Measurements from ENCODE around the gene LRRC40.
"Not testable (repeated sequence)": the region's sequence is repeated elsewhere in the genome, so short reads cannot be mapped to it uniquely, and the experiment has no call there.

Gene LRRC40

DNA sequence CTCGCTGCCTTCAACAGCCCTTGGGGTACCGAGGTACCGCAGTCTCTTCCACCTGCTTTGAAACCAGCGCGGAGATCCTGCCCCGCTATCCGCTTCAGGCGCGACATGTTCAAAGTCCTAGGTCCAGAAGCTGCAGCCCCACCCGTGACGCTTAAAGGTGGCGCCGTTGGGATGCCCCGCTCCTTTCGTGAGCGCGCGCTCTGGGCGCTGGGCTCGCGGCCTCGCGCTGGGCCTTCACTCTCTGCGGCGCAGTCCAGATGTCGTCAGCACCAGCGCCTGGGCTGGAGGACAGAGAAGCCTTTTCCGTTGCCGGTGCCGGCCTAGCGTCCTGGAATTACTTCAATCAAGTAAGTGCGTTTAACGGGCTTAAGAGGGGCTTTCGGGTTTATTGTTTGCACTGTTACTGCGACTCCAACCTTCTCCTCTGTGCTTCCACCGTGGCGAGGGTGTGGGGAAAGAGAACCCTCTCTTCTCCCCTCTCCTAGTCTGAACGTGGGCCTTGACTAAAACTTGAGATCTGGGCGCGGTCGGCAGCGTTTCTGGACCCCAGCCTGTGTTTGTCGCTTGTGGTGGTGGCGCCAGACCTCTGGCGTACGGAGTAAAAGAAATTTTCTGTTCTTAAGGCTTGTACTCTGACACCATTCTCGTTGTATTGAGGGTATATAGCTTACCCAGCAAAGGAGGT lies at the start of gene LRRC40:
LRRC40 (minus strand) TSS at position 146 of the 685 bp plus-strand sequence; CDS start at position 107, 39 bp downstream.
- DNase-seq (ENCODE audit: low read depth): peak; percentile 93

DNA sequence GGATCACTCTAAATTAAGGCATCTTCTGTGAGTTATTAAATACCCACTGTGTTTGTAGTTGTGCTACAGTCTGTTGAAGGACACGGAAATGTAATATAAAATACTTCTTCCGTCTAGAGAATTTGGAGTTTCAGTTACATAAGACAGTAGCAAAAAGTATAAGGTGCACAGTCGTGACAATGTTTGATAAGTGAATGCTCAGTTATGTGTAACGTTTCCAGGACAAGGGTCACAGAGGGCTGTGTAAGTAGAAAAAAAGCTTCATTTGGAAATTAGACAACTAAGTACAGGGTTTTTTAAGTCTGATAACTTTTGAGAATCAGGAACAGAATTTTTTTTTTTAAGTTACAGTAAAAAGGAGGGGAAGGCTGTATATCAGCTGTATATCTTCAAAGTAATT lies 43.4 kb upstream of the LRRC40 start:
- no peak for DNase-seq (ENCODE audit: low read depth)

- DNase-seq (ENCODE audit: low read depth): no peak
Measured at GRCh38 chr1:70247768-70248167, 42.4 kb upstream of the LRRC40 start.

DNA sequence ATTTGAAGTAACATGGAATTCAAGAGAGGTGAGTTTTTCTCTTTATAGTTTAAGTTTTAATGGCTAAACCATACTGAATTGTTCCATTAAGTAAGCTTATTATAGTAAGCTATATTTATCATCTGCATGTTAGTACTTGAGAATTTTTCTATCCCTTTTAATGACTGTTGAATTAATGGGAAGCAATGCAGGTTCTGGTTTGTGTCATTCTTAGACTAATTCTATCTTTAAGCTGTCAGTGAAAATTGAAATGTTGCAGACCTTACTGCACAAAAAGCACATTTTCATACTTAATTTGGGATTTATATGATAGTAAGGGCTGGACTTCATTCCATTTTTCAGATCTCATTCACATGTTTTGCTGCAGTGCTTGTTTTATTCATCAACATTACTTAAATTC lies 41.7 kb upstream of the LRRC40 start:
- no peak for DNase-seq (ENCODE audit: low read depth)

- no peak for DNase-seq (ENCODE audit: low read depth)
Measured at GRCh38 chr1:70239940-70240339, 34.6 kb upstream of the LRRC40 start.

- DNase-seq (ENCODE audit: low read depth): no peak
Measured at GRCh38 chr1:70234733-70235132, 29.4 kb upstream of the LRRC40 start.

DNA sequence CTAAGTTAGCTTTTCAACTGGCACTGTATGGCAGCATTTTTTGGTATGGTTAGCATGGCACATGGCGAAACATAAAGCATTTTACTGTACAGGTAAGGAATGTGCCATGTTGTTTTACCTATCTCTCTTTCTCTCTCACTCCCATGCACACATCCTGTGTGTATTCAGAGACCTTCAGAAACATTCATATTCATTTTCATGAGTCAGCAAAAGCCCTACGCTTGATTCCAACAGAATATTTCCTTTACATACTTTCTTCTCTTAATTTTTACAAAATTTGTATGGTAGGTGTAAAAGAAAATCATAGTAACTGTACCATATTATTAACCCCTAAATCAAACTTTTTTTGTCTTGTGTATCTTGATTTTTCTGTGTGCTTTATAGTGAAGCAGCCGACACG lies 26.1 kb upstream of the LRRC40 start:
- no peak for DNase-seq (ENCODE audit: low read depth)

- DNase-seq (ENCODE audit: low read depth): no peak
Measured at GRCh38 chr1:70228670-70229069, 23.3 kb upstream of the LRRC40 start.

DNA sequence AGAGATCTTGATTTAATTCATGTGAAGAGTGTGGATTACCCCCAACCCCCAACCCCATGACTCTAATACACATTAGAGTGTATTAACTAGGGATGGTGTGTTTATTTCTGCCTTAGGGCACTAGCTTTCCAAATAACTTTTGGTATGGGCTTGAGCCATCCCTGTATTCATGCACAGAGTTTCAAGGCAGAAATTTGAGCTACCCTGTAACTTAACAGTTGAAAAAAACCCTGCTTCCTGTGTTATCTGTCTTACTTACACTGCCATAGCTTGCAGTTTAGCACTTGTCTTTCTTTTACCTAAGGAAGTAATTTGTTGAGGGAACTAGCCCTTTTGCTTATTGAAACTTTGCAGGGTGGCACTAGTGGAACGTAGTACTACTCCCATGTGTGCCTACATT lies 22.1 kb upstream of the LRRC40 start:
- DNase-seq (ENCODE audit: low read depth): no peak

DNA sequence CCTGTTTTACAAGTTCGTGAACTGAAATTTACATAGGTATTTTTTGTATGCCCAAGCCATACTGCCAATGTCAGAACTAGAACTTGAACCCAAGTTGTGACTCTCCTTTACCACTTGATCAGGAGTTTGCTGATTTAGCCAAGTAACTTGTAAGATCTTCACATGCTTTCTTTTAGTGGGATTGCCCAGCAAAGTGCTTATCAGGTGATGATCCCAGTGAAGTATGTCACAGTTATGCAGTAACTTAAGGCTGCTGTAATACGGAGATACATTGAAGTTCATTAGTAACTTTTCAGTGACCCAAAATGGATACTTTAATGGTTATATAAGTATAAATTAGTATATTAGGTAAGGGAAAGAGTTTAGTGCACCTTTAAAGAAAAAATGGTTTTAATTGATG lies 19.6 kb upstream of the LRRC40 start:
- no peak for DNase-seq (ENCODE audit: low read depth)

DNA sequence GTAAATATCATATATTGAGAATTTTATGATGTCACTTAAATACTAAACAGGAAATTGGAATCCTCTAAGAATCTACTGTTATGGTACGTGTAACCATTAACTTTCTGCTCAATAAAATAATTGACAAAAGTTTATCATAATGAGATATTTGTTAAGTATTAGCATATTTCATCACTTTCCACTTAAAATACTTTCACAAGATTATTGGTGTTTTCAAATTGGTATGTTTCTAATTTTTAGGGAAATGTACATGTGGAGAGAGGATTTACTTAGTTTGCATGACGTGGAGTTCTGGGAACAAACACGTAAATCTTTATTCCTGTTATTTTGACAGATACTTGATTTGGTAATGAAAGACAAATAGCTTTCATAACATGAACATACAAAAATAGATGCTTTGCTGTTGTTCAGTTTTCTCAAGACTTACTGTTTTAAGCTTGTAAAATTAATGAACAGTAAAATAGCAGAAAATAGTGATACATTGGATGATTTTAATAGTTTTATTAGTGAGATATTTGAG lies 17.4 kb upstream of the LRRC40 start:
- DNase-seq (ENCODE audit: low read depth): no peak

DNA sequence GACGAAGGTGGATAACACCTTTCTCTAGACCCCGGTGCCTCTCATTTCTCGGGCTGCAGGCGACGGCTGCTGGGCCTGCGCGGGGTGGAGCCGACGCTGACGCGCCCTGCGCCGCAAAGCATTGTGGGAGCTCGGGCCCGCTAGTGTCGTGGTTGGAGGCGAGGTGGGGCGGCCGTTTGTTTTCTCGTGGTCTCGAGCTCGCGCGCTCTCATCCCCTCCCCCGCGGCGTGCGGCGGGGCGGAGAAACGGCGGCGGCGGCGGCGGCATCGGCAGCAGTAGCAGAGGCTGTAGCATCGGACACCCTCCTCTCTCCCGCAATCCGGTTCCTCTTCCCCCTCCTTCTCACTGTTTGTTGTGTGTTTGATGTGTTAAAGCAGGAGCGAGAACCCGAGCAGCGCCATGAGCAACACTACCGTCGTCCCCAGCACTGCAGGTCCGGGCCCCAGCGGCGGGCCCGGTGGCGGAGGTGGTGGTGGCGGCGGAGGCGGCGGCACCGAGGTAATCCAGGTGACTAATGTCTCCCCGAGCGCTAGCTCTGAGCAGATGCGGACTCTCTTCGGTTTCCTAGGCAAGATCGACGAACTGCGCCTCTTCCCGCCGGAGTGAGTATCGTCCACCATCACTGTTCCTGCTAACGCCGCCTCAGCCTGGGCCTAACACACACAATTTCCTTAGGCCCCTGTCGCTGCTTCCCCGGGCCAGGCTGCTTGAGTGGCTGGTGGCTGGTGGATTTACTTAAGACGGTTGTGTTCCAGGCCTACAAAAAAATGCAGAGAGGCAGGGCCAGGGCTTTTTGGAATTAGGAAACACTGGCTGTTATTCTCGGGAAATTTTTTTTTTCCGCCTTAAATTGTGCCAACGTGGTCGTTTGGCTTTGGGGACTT lies 16.1 kb upstream of the LRRC40 start, which contains the start of gene SRSF11:
SRSF11 (plus strand) TSS at position 143 of the 884 bp plus-strand sequence; CDS start at position 400, 257 bp downstream.
- peak; percentile 93 for DNase-seq (ENCODE audit: low read depth)

DNA sequence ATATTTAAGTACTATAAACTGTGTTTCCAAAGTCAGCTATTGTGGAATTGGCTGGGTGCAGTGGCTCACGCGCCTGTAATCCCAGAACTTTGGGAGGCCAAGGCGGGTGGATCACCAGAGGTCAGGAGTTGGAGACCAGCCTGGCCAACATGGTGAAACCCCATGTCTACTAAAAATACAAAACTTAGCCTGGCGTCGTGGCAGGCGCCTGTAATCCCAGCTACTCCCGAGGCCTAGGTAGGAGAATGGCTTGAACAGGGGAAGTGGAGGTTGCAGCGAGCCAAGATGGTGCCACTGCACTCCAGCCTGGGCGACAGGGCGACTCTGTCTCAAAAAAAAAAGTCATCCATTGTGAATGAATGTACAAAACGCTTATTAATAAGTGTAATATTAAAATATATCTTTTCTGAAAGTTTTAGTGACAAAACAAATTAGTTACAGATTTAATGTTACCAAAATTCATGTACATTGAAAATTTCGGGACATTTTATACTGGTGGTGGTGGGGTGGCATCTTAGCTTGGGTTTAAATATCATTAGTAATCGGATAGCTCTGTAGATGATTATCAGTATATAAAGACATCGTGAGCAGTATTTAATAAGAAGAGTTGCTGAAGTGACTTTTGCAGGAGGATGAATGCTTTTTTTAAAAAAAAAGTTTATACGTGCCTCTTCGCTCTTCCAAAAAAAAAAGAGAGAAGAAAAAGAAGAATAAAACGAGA lies 15.3 kb upstream of the LRRC40 start:
- no peak for DNase-seq (ENCODE audit: low read depth)

GRCh38 chr1:70220015-70220414 lies 14.6 kb upstream of the LRRC40 start:
- no peak for DNase-seq (ENCODE audit: low read depth)

DNA sequence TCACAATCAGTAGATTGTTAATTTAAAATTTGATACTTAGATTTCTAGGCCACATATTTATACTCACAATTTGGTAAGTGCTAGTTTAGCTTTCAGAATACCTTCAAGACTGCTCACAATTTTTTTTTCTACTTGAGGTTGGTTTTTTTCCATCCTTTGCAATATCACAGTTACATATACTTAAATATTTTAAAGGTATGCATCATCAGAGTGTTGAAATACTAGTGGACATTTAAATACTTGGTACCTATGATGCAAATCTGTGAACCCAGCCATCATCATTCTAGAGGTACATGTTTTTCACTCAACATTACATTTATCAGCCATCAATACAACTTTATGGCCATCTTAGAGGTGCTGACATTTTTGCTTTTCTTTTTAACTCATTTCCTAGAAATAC lies 6.2 kb upstream of the LRRC40 start:
- DNase-seq (ENCODE audit: low read depth): no peak

GRCh38 chr1:70210820-70211219 lies 5.4 kb upstream of the LRRC40 start:
- no peak for DNase-seq (ENCODE audit: low read depth)

DNA sequence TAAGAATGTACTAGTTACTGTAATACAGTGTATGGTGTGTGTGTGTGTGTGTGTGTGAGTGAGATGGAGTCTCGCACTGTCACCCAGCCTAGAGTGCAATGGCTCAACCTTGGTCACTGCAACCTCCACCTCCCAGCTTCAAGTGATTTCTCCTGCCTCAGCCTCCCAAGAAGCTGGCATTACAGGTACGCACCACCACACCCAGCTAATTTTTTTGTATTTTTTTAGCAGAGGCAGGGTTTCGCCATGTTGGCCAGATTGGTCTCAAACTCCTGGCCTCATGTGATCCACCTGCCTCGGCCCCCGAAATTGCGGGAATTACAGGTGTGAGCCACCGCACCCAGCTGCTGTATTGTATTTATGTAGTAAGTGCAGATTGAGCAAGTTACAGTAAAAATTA lies 2.9 kb upstream of the LRRC40 start:
- no peak for DNase-seq (ENCODE audit: low read depth)

- DNase-seq (ENCODE audit: low read depth): no peak
Measured at GRCh38 chr1:70207492-70207891, 2.1 kb upstream of the LRRC40 start.

GRCh38 chr1:70206833-70207232 lies 1.5 kb upstream of the LRRC40 start:
- DNase-seq (ENCODE audit: low read depth): not testable (repeated sequence)

- no peak for DNase-seq (ENCODE audit: low read depth)
Measured at GRCh38 chr1:70205071-70205433, 327 bp downstream of the LRRC40 start.

GRCh38 chr1:70204600-70204999 lies 779 bp downstream of the LRRC40 start:
- no peak for DNase-seq (ENCODE audit: low read depth)

GRCh38 chr1:70204139-70204538 lies 1.2 kb downstream of the LRRC40 start:
- DNase-seq (ENCODE audit: low read depth): no peak

Data from stimulated activated CD4-positive, alpha-beta T cell treated with anti-CD3 and anti-CD28 coated beads, Interleukin-2, amount 100 ng/mL, for 4 hours (primary cell).